Suprapubic skin (tissue), 4 donors: ENCODE data around the gene PKP2.

Experiments
- EP300 ChIP-seq: sonication (generic); formaldehyde crosslinking; IDR thresholded peaks from one replicate; pipeline ENCODE4 v1.6.1; 2017; ENCODE audit warnings: antibody characterized with exemption
- POLR2A ChIP-seq, 2 donors: fragments of 450-650 bp; IDR thresholded peaks; one replicate each; pipeline ENCODE4 v1.6.1; 2017; ENCODE audit warnings: antibody characterized with exemption in 2 of 2, mild to moderate bottlenecking in 2 of 2, moderate library complexity in 2 of 2
- POLR2AphosphoS5 ChIP-seq, 3 donors: sonication (generic); formaldehyde crosslinking; IDR thresholded peaks; one replicate each; pipeline ENCODE4 v1.6.1; 2017; ENCODE audit warnings: antibody characterized with exemption in 3 of 3
- TF ChIP-seq, protein P1 (sequence below), 2 donors: fragments of 200-600 bp in 1 of 2; fragments of 450-650 bp in 1 of 2; sonication (generic) in 1 of 2; IDR thresholded peaks; one replicate each; pipeline ENCODE4 v1.5.1; 2016 to 2019; ENCODE audit warnings: antibody characterized with exemption in 2 of 2, mild to moderate bottlenecking in 1 of 2, moderate library complexity in 1 of 2

DNA sequence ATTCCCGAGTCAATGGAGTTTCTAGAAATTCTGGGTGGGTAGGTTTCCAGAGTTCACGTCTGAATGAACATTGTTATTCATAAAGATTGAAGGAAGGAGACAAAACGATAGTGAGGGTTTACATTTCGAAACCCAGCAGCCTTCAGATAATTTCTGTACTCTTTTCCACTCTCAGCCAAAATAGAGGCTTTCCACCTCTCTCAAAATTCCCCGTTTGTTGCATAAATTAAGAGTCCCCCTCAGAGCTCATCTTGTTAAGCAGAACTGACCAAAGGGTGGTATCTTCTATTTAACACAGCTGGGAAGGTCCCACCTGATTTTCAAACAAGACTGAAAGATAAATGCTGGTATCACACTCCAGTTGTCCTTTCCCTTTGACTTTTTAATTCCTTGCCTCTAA lies 119.4 kb downstream of the PKP2 start:
- TF ChIP-seq POLR2A (IDR thresholded peaks at IDR 0.05), result no peak
- TF ChIP-seq, protein P1, sequence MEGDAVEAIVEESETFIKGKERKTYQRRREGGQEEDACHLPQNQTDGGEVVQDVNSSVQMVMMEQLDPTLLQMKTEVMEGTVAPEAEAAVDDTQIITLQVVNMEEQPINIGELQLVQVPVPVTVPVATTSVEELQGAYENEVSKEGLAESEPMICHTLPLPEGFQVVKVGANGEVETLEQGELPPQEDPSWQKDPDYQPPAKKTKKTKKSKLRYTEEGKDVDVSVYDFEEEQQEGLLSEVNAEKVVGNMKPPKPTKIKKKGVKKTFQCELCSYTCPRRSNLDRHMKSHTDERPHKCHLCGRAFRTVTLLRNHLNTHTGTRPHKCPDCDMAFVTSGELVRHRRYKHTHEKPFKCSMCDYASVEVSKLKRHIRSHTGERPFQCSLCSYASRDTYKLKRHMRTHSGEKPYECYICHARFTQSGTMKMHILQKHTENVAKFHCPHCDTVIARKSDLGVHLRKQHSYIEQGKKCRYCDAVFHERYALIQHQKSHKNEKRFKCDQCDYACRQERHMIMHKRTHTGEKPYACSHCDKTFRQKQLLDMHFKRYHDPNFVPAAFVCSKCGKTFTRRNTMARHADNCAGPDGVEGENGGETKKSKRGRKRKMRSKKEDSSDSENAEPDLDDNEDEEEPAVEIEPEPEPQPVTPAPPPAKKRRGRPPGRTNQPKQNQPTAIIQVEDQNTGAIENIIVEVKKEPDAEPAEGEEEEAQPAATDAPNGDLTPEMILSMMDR (IDR thresholded peaks at IDR 0.05), result no peak
- no peak for TF ChIP-seq POLR2AphosphoS5 (IDR thresholded peaks at IDR 0.05)
- no peak for TF ChIP-seq EP300
